GM10266 (cell line): Measurements from ENCODE around the gene ODR4.
"Not testable (repeated sequence)": the region's sequence is repeated elsewhere in the genome, so short reads cannot be mapped to it uniquely, and the experiment has no call there.

Experiments used
- DNase-seq: peaks from one replicate; pipeline ENCODE4 v3.0.0; 2012; ENCODE audit errors: extremely low spot score
- CTCF ChIP-seq: IDR thresholded peaks from 2 replicates; pipeline ENCODE4 v1.5.1; 2012; ENCODE audit warnings: mild to moderate bottlenecking, low read depth; ENCODE audit not compliant: control insufficient read depth, insufficient read depth; ENCODE audit errors: missing control alignments

Gene ODR4

GRCh38 chr1:186443638-186444037 lies 68.0 kb downstream of the ODR4 start:
- no peak for TF ChIP-seq CTCF
- no peak for DNase-seq

- no peak for DNase-seq
- TF ChIP-seq CTCF: no peak
Observed at GRCh38 chr1:186446152-186446551, 70.5 kb downstream of the ODR4 start.

- no peak for TF ChIP-seq CTCF
- no peak for DNase-seq
Observed at GRCh38 chr1:186454981-186455380, 79.3 kb downstream of the ODR4 start.

- no peak for TF ChIP-seq CTCF
- DNase-seq: no peak
Observed at GRCh38 chr1:186456729-186457255, 81.2 kb downstream of the ODR4 start.

GRCh38 chr1:186459161-186459560 lies 83.5 kb downstream of the ODR4 start:
- DNase-seq: not testable (repeated sequence)

- no peak for DNase-seq
- TF ChIP-seq CTCF: no peak
Observed at GRCh38 chr1:186461014-186461413, 85.4 kb downstream of the ODR4 start, which contains the start of gene PDC. TSS of gene PDC (minus strand) at chr1:186461114. CDS start at chr1:186449459, 11,655 bp downstream.

- DNase-seq: no peak
- TF ChIP-seq CTCF: no peak
Observed at GRCh38 chr1:186463511-186463910, 87.9 kb downstream of the ODR4 start.

- no peak for TF ChIP-seq CTCF
Observed at GRCh38 chr1:186463926-186464325, 88.3 kb downstream of the ODR4 start.

GRCh38 chr1:186465491-186465890 lies 89.9 kb downstream of the ODR4 start:
- DNase-seq: not testable (repeated sequence)

More at GRCh38 chr1:186463926-186464325, 88.3 kb downstream of the ODR4 start:
- DNase-seq: no peak
